IPS-20b (cell line): ENCODE data around the gene DZIP1L.

Experiments
- H3K27ac ChIP-seq: one replicate; pipeline ENCODE4 v1.5.1; 2013; ENCODE audit warnings: low read length
- H3K27me3 ChIP-seq: 2 replicates; pipeline ENCODE4 v1.6.1; 2013; ENCODE audit warnings: mild to moderate bottlenecking, low read length, inconsistent platforms; ENCODE audit not compliant: insufficient read depth
- H3K36me3 ChIP-seq: 2 replicates; pipeline ENCODE4 v1.6.1; 2013; ENCODE audit warnings: low read depth, mild to moderate bottlenecking, inconsistent platforms, low read length, moderate library complexity; ENCODE audit not compliant: insufficient read depth
- H3K4me1 ChIP-seq: 2 replicates; pipeline ENCODE4 v1.6.1; 2013; ENCODE audit warnings: mild to moderate bottlenecking, control low read depth, inconsistent platforms, low read length, moderate library complexity; ENCODE audit not compliant: insufficient read depth
- H3K4me3 ChIP-seq: 2 replicates; pipeline ENCODE4 v1.5.1; 2013; ENCODE audit warnings: mild to moderate bottlenecking, low read length, inconsistent platforms
- H3K9ac ChIP-seq: 2 replicates; pipeline ENCODE4 v1.6.1; 2013; ENCODE audit warnings: low read depth, mild to moderate bottlenecking, inconsistent platforms, low read length, moderate library complexity
- H3K9me3 ChIP-seq: 2 replicates; pipeline ENCODE4 v1.6.1; 2013; ENCODE audit warnings: mild to moderate bottlenecking, low read depth, low read length, inconsistent platforms; ENCODE audit not compliant: insufficient read depth

DZIP1L gene

GRCh38 chr3:138025553-138025952 lies 89.9 kb downstream of the DZIP1L start:
- Histone ChIP-seq H3K36me3 (no peaks in the 10 kb centered on the region), H3K4me1 (no peaks in the 10 kb centered on the region), H3K27me3 (no peaks in the 10 kb centered on the region), H3K27ac (no peak overlapping the region), H3K9ac (no peak overlapping the region), H3K9me3 (no peaks in the 10 kb centered on the region), H3K4me3 (no peak overlapping the region)

GRCh38 chr3:138023754-138024153 lies 91.7 kb downstream of the DZIP1L start:
- no peak overlapping the region for H3K9ac ChIP-seq
- H3K27me3 ChIP-seq: no peaks in the 10 kb centered on the region

GRCh38 chr3:138019281-138020069 lies 95.9 kb downstream of the DZIP1L start:
- Histone ChIP-seq H3K9ac (no peak overlapping the region), H3K27me3 (no peaks in the 10 kb centered on the region), H3K9me3 (no peaks in the 10 kb centered on the region), H3K4me1 (no peaks in the 10 kb centered on the region), H3K36me3 (no peaks in the 10 kb centered on the region), H3K4me3 (no peak overlapping the region), H3K27ac (no peak overlapping the region)

More at GRCh38 chr3:138023754-138024153, 91.7 kb downstream of the DZIP1L start:
- H3K9me3 ChIP-seq: no peaks in the 10 kb centered on the region
- H3K27ac ChIP-seq: no peak overlapping the region
- no peak overlapping the region for H3K4me3 ChIP-seq
- H3K36me3 ChIP-seq: no peaks in the 10 kb centered on the region
- H3K4me1 ChIP-seq: no peaks in the 10 kb centered on the region

GRCh38 chr3:138016065-138016464 lies 99.3 kb downstream of the DZIP1L start:
- H3K9me3 ChIP-seq: no peaks in the 10 kb centered on the region
- H3K27ac ChIP-seq: no peak overlapping the region
- no peaks in the 10 kb centered on the region for H3K27me3 ChIP-seq
- H3K4me1 ChIP-seq: no peaks in the 10 kb centered on the region
- H3K36me3 ChIP-seq: no peaks in the 10 kb centered on the region
- H3K9ac ChIP-seq: no peak overlapping the region
- H3K4me3 ChIP-seq: no peak overlapping the region

- H3K4me1 ChIP-seq: no peaks in the 10 kb centered on the region
Measured at GRCh38 chr3:138012526-138012925, 102.9 kb downstream of the DZIP1L start.

More at GRCh38 chr3:138012526-138012925, 102.9 kb downstream of the DZIP1L start:
- no peaks in the 10 kb centered on the region for H3K27me3 ChIP-seq
- H3K9me3 ChIP-seq: no peaks in the 10 kb centered on the region
- no peak overlapping the region for H3K9ac ChIP-seq
- no peaks in the 10 kb centered on the region for H3K36me3 ChIP-seq
- H3K27ac ChIP-seq: no peak overlapping the region
- no peak overlapping the region for H3K4me3 ChIP-seq
